NCI-H2227 (cell line): ENCODE data around the gene RPL37A.
A peak's percentile ranks its signal among the peaks of the same experiment; 100 is the strongest.

ENCODE experiments used
- DNase-seq: peaks from one replicate; lab custom pipeline; 2025; ENCODE audit not compliant: unreplicated experiment; lab: John Stamatoyannopoulos, UW

The RPL37A gene

GRCh38 chr2:216498379-216499352 is at the start of gene RPL37A:
TSS of gene RPL37A (plus strand) at chr2:216498844. CDS start at chr2:216498875, 31 bp downstream.
- DNase-seq, result peak; percentile 99

DNA sequence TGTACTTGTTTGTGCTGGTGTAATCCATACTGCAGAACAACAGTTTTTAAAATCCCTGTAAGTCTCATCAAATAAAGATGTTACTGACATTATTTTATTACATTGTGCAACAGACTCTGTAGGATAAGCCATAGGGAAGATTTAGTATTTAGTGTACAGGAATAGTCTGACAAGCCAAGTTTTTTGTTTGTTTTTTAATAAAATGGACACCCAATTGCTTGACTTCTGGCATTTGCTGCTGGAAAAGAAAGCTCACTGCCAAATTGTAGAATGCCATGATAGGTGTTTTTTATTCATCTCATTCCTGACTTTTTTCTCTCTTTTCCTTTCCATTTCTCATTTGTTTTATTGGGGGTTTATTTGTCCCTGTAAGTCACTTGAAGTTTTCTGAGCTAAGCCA is 48.3 kb upstream of the RPL37A start:
- no peak for DNase-seq

DNA sequence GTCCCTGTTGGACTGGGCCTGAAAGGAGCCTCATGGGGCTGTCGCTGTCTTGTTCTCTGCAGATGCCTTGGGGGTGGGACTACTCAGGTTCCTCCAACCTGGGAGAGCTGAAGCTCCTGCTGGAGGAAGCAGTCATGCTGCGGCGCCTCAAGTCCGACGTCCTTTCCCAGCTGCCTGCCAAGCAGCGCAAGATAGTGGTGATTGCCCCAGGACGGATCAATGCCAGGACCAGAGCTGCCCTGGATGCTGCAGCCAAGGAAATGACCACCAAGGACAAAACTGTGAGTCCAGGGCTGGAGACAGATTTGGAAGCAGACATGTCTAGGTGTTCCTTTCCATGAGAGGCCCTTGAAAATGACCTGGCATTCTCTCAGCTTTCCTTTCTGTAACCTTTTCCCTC is 47.9 kb upstream of the RPL37A start:
- DNase-seq, result no peak

DNA sequence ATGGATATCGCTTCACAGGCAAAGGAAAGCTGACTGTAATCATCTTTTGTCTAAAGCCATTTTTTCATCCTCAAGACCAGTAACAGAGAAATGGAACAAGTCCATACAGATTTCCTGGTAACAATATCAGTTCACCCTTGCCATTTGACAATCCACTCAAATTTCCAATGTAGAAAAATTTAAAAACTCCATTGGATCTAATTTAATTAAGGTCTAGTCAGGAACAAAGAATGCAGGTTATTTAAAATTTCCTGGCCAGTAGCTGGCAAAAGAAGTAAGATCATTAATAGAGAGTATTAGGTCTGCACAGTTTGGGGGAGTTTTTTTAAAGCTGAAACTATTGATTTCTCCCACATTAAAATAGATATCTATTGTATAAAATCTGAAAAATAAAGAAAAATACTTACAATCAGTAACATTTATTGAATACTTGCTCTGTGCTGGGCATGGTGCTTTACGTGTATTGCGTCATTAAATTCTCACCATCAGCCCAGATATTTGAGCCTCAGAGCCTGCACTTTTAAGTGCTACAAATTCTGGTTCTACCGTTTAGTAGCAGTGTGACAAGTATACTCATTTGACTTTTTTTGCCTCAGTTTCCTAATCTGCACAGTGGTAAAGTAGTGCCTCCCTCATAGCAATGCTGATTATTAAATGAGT is 44.6 kb upstream of the RPL37A start:
- no peak for DNase-seq

DNA sequence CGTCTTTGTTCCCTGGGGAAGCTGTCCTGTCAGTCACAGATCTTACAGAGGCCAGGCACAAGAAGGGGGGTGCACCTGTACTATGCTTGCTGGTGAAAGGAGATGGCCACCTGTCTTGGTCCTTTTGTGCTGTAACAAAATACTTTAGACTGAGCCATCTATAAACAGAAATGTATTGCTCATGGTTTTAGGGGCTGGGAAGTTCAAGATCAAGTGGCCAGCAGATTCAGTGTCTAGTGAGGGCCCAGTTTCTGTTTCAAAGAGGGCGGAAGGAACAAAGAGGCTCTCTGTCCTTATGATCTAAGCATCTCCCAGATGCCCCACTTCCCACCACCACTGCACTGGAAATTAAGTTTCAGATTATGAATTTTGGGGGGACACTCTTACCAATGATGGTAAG is 35.5 kb upstream of the RPL37A start:
- no peak for DNase-seq

DNA sequence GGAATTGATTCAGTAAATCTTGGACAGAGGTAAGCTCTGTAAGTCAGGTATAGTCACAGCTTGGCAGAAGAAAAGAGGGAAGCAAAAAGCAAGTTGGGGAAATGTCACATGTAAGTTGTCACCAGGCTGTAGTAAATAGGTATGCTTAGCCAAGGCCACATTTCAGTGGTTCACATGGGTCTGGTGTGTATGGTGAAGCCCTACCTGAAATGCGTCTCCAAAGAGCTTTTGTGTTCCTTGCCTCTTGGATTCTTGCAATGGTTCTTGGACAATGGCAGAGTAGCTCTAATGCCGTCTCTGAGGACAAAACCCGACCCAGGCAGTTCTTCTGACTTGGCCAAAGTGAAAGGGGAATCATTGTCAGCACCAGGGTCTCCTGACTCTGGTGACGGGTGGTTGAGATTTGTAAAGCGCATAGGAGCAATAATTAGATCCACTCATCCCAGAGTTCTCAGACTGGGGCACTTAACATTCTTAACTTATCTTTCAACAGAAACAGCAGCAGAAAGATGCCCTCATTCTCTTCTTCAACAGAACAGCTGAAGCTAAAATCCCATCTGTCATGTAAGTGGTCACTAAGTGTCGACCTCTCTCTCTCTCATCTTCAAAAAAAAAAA is 34.4 kb upstream of the RPL37A start:
- peak; percentile 63 for DNase-seq

GRCh38 chr2:216465579-216466195 is 33.0 kb upstream of the RPL37A start:
- no peak for DNase-seq

GRCh38 chr2:216467845-216468244 is 30.8 kb upstream of the RPL37A start:
- DNase-seq, result no peak

DNA sequence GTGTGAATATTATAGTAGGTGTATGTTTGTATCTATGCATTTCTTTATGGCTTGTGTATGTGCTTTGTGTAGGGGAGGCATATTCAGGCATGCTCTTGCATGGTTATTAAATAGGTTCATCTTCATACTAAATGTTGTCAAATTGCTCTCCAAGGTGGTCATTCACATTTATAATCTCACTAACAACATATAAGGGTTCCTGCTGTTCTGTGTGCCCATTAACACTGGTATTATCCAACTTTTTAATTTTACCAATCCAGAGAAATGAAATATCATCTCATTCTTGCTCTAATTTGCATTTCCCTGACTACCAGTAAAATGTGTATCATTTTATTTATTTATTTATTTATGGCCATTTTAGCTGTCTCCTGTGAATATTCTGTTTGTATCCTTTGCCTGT is 29.0 kb upstream of the RPL37A start:
- no peak for DNase-seq

- DNase-seq, result no peak
Measured at GRCh38 chr2:216473187-216473586, 25.5 kb upstream of the RPL37A start.

GRCh38 chr2:216474925-216475670 is 23.5 kb upstream of the RPL37A start:
- DNase-seq, result no peak

DNA sequence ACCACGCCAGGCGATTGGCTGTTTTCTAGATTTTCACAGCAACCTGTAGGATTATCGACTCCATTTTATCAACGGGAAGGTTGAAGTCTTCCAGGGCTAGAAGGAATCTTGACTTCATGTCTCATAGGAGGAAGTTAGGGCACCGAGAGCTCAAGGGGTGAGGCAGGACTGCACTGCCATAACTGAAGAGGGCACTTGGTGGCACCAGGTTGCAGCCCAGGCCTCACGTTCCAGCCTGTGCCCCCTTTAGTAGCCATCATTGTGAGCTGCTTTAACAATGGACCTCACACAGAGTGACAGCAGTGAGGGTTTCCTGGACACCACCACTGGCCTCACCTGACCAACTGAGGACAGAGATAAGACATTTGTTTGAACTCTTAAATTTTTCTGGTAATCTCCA is 22.9 kb upstream of the RPL37A start:
- no peak for DNase-seq

GRCh38 chr2:216477283-216478035 is 21.2 kb upstream of the RPL37A start:
- no peak for DNase-seq

- no peak for DNase-seq
Measured at GRCh38 chr2:216478151-216478550, 20.5 kb upstream of the RPL37A start.

DNA sequence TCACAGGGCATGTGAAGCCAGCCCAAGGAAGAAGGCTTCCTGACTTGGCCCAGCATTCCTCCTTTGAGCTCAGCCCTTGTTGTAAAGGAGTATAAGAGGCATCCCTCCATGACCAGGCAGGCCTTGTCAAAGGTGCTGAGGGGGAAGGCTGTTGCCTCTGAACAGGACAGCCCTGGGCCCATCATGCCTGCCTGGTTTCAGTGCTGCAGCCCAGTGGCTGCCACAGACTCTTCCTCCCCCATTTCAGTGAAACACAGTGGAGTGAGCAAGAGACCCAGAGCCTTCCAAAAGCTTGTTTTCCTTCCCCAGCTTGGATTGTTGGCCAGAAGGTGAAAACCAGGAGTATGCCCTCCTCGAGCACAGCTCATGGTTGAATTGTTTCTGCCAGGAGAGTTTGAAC is 19.9 kb upstream of the RPL37A start:
- DNase-seq, result no peak

DNA sequence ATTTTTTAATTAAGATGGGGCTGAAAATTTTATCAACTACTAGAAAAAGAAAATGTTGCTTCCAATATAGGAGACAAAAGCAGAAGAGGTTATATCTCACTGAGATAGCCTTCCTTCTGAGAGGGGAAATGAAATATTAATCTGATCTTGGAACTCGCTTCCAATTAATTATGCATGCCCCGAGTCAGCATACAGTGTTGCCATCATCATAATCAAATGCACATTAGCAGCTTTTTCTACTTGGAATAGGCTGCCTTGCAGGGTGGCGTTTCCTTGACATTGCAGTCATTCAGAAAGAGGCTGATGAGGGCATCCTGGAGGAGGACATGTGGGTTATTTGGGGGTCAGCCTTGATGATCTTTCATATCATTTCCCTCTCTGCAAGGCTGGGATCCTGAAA is 18.4 kb upstream of the RPL37A start:
- DNase-seq, result no peak

DNA sequence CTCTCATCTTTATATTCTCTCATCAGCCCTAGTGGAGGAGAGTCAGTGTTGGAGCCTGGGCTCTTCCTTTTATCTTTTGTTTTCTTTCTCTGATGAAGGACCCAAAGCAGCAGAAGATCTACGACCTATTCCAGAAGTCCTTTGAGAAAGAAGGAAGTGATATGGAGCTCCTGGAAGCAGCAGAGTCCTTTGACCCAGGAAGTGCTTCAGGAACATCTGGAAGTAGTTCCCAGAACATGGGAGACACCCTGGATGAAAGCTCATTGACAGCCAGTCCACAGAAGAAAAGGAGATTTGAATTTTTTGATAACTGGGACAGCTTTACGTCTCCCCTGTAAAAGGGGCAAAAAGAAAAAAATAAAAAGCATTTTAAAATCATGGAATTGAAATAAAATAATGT is 16.0 kb upstream of the RPL37A start:
- no peak for DNase-seq

DNA sequence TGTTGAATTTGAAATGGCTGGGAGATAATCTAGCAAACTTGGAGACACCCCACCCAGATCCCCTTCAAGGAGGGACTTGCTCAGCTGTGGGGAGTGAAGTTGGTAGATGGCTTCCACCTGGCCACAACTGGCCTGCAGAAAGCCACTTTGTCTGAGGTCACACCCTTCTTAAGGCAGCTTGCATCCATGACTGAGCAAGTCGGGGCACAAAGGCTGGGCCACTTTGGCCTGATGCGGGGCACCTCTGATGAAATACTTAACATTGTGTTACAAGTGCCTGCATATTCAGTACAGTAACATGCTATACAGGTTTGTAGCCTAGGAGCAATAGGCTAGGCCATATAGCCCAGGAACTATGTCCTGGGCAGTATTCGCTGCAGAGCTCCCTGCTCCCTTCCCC is 13.4 kb upstream of the RPL37A start:
- DNase-seq, result no peak

- DNase-seq, result no peak
Measured at GRCh38 chr2:216485745-216486144, 12.9 kb upstream of the RPL37A start.

DNA sequence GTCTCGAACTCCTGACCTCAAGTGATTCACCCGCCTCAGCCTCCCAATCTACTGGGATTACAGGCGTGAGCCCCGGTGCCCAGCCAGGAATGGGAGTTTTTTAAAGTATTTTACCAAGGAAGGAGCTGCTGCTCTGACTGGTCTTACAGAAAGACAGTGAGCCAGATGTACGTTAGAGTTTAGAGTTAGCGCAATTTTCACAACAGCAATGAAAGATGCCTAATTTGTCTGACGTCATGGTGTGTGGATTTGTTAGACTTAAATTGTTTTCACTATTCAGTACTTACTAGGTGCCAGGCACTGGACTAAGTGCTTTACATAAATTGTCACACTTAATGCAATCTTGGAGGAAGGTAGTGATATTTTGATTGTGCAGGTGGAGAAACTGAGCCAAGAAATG is 12.4 kb upstream of the RPL37A start:
- DNase-seq, result no peak
